GM23248 (cell line): ENCODE measurements around the gene CTSO. TPM values are rescaled to one million over a fixed set of nuclear protein-coding genes. Genes with fewer than 3 reads are reported as not detected.

Experiments
- DNase-seq: peaks from one replicate; pipeline ENCODE4 v3.0.0-alpha.2; 2015
- H2AFZ ChIP-seq: fragments of 200-600 bp; sonication (generic); 2 replicates; pipeline ENCODE4 v1.6.1; 2016; ENCODE audit warnings: antibody characterized with exemption
- H3F3A ChIP-seq: fragments of 200-600 bp; sonication (generic); 2 replicates; pipeline ENCODE4 v1.6.1; 2016; ENCODE audit warnings: mild to moderate bottlenecking, antibody characterized with exemption, mixed run types; ENCODE audit not compliant: insufficient read depth
- H3K27ac ChIP-seq: fragments of 200-600 bp; sonication (generic); 2 replicates; pipeline ENCODE4 v1.5.1; 2016; ENCODE audit warnings: mild to moderate bottlenecking
- H3K27me3 ChIP-seq: fragments of 200-600 bp; sonication (generic); replicated peaks from 2 replicates; pipeline ENCODE4 v1.6.1; 2016; ENCODE audit warnings: mild to moderate bottlenecking; ENCODE audit not compliant: insufficient read depth
- H3K36me3 ChIP-seq: fragments of 200-600 bp; sonication (generic); 2 replicates; pipeline ENCODE4 v1.6.1; 2016; ENCODE audit warnings: low read depth, mild to moderate bottlenecking
- H3K4me1 ChIP-seq: fragments of 200-600 bp; sonication (generic); 2 replicates; pipeline ENCODE4 v1.6.1; 2016; ENCODE audit warnings: mild to moderate bottlenecking; ENCODE audit not compliant: insufficient read depth
- H3K4me2 ChIP-seq: fragments of 200-600 bp; sonication (generic); one replicate; pipeline ENCODE4 v1.6.1; 2016; ENCODE audit warnings: mild to moderate bottlenecking; ENCODE audit not compliant: unreplicated experiment
- H3K4me3 ChIP-seq: fragments of 200-600 bp; sonication (generic); 2 replicates; pipeline ENCODE4 v1.5.1; 2016; ENCODE audit warnings: mild to moderate bottlenecking
- H3K79me2 ChIP-seq: fragments of 200-600 bp; sonication (generic); 2 replicates; pipeline ENCODE4 v1.6.1; 2016; ENCODE audit warnings: mild to moderate bottlenecking; ENCODE audit not compliant: insufficient read depth
- H3K9ac ChIP-seq: fragments of 200-600 bp; sonication (generic); 2 replicates; pipeline ENCODE4 v1.6.1; 2016; ENCODE audit warnings: mild to moderate bottlenecking
- H3K9me2 ChIP-seq: fragments of 200-600 bp; sonication (generic); 2 replicates; pipeline ENCODE4 v1.6.1; 2016; ENCODE audit warnings: mixed run types, mild to moderate bottlenecking, moderate library complexity; ENCODE audit not compliant: insufficient read depth
- H3K9me3 ChIP-seq: fragments of 200-600 bp; sonication (generic); one replicate; pipeline ENCODE4 v1.6.1; 2017; ENCODE audit warnings: low read depth
- H4K20me1 ChIP-seq: fragments of 200-600 bp; sonication (generic); 2 replicates; pipeline ENCODE4 v1.6.0; 2016; ENCODE audit not compliant: insufficient read depth
- EZH2 ChIP-seq: fragments of 200-600 bp; sonication (generic); IDR thresholded peaks from 2 replicates; pipeline ENCODE4 v1.6.1; 2018; ENCODE audit warnings: antibody characterized with exemption, mild to moderate bottlenecking; ENCODE audit not compliant: insufficient read depth, poor library complexity, severe bottlenecking
- EZH2phosphoT487 ChIP-seq: fragments of 200-600 bp; sonication (generic); IDR thresholded peaks from 2 replicates; pipeline ENCODE4 v1.6.1; 2018; ENCODE audit warnings: antibody characterized with exemption, moderate library complexity, mild to moderate bottlenecking, low read depth; ENCODE audit not compliant: insufficient read depth
- WGBS, 2 experiments: methylation state at CpG; one replicate each; pipeline ENCODE4 v1.1.6; 2015 to 2017; ENCODE audit warnings: low lambda C conversion rate in 2 of 2, low coverage in 1 of 2; ENCODE audit errors: missing lambda C conversion rate in 2 of 2; 5-methylcytosine and 5-hydroxymethylcytosine counted together
- in situ Hi-C: fragments of 300-500 bp; cut with MboI; formaldehyde crosslinking; loops from 2 replicates; pipeline ENCODE4 v1.15.0; 2020
- polyA plus RNA-seq: library from polyadenylated mRNA; unstranded; fragments of >200 nt; fragmentation: Nextera tagmentation; extraction: Ambion mirVana; gene quantifications from 2 replicates; pipeline ENCODE4 v1.2.1, GENCODE V29; 2016
- total RNA-seq: library from RNA; depleted of rRNA; stranded (reverse); fragments of >200 nt; shearing (Covaris generic); gene quantifications from 2 replicates; pipeline ENCODE4 v1.2.3, GENCODE V29; 2014

CTSO gene
- total and polyA plus RNA-seq, 2 experiments from 2014 or later: 11.2 to 13.4 TPM

GRCh38 chr4:155961575-155961974 lies 7.9 kb upstream of the CTSO start:
- Histone ChIP-seq H3K9ac (no peak overlapping the region), H3K4me3 (no peak overlapping the region), H3K4me1 (0 out of 2 replicates have a peak, but pooled peaks cover 4% of the 10 kb centered on the region), H3K36me3 (no peaks in the 10 kb centered on the region), H3F3A (0 out of 2 replicates have a peak, but pooled peaks cover 1% of the 10 kb centered on the region), H3K9me2 (no peaks in the 10 kb centered on the region), H2AFZ (no peak overlapping the region), H3K27me3 (no peaks in the 10 kb centered on the region), H3K27ac (no peak overlapping the region), H3K4me2 (no peak overlapping the region), H3K79me2 (no peaks in the 10 kb centered on the region), H3K9me3 (no peaks in the 10 kb centered on the region), H4K20me1 (no peaks in the 10 kb centered on the region)
- DNase-seq: no peak
- TF ChIP-seq EZH2phosphoT487 (no peak), EZH2 (no peak)
- 78 to 87% methylated on average over 4 of the region's 4 CpGs for WGBS, 2 experiments
- in situ Hi-C loops: loop anchor here (25.0 kb wide), 3 partner anchors 726 to 1176 kb away; partner anchors contain the start of gene PDGFC

- no peaks in the 10 kb centered on the region for H3K79me2 ChIP-seq
- no peaks in the 10 kb centered on the region for H3K36me3 ChIP-seq
- H3K4me1 ChIP-seq: 0 out of 2 replicates have a peak, but pooled peaks cover 4% of the 10 kb centered on the region
- H3K9ac ChIP-seq: peak overlapping the region; percentile 49
- H3K4me3 ChIP-seq: peak overlapping the region; percentile 6; the same call in 1 of the 2 replicates
- no peaks in the 10 kb centered on the region for H3F3A ChIP-seq
- H4K20me1 ChIP-seq: no peaks in the 10 kb centered on the region
- H3K9me3 ChIP-seq: no peaks in the 10 kb centered on the region
- WGBS, 2 experiments: 14 to 20% methylated on average over 5 of the region's 5 CpGs
- H3K9me2 ChIP-seq: no peaks in the 10 kb centered on the region
- no peaks in the 10 kb centered on the region for H3K27me3 ChIP-seq
- H3K27ac ChIP-seq: peak overlapping the region; percentile 24; the same call in 1 of the 2 replicates
- peak overlapping the region; percentile 40 for H3K4me2 ChIP-seq
- no peak overlapping the region for H2AFZ ChIP-seq
- in situ Hi-C loops: loop anchor here (25.0 kb wide), 3 partner anchors 727 to 1177 kb away; partner anchors contain the start of gene PDGFC
- TF ChIP-seq EZH2phosphoT487: no peak
- TF ChIP-seq EZH2: no peak
- DNase-seq: peak; percentile 85
These were observed 6.9 kb upstream of the CTSO start for GRCh38 chr4:155960522-155960921.

GRCh38 chr4:155959417-155959816 lies 5.8 kb upstream of the CTSO start:
- WGBS, 2 experiments: 74% methylated on average over 4 of the region's 4 CpGs

GRCh38 chr4:155956461-155956860 lies 2.8 kb upstream of the CTSO start:
- Histone ChIP-seq H4K20me1 (no peaks in the 10 kb centered on the region), H3K4me1 (peaks cover 16% of the 10 kb centered on the region), H3K9me3 (no peaks in the 10 kb centered on the region), H2AFZ (no peak overlapping the region), H3F3A (peaks cover 12% of the 10 kb centered on the region; the same call in 1 of the 2 replicates), H3K4me3 (no peak overlapping the region), H3K4me2 (no peak overlapping the region), H3K9ac (no peak overlapping the region), H3K79me2 (no peaks in the 10 kb centered on the region), H3K27me3 (no peaks in the 10 kb centered on the region), H3K36me3 (no peaks in the 10 kb centered on the region), H3K27ac (no peak overlapping the region), H3K9me2 (no peaks in the 10 kb centered on the region)
- TF ChIP-seq EZH2phosphoT487 (no peak), EZH2 (no peak)
- 40 to 46% methylated on average over 2 of the region's 2 CpGs for WGBS, 2 experiments
- no peak for DNase-seq
- in situ Hi-C loops: loop anchor here (25.0 kb wide), 3 partner anchors 731 to 1181 kb away; partner anchors contain the start of gene PDGFC

More at GRCh38 chr4:155959417-155959816, 5.8 kb upstream of the CTSO start:
- no peak for DNase-seq
- Histone ChIP-seq H2AFZ (no peak overlapping the region), H3K9me2 (no peaks in the 10 kb centered on the region), H3K4me3 (no peak overlapping the region), H3F3A (no peaks in the 10 kb centered on the region), H3K4me2 (no peak overlapping the region), H4K20me1 (no peaks in the 10 kb centered on the region), H3K27me3 (no peaks in the 10 kb centered on the region), H3K79me2 (no peaks in the 10 kb centered on the region), H3K36me3 (no peaks in the 10 kb centered on the region), H3K9ac (no peak overlapping the region), H3K4me1 (0 out of 2 replicates have a peak, but pooled peaks cover 4% of the 10 kb centered on the region), H3K9me3 (no peaks in the 10 kb centered on the region), H3K27ac (no peak overlapping the region)
- TF ChIP-seq EZH2 (no peak), EZH2phosphoT487 (no peak)
- in situ Hi-C loops: loop anchor here (25.0 kb wide), 3 partner anchors 728 to 1178 kb away; partner anchors contain the start of gene PDGFC
